Suprapubic skin (tissue), 4 donors: ENCODE measurements around the gene TRAT1. TPM values are rescaled to one million over a fixed set of nuclear protein-coding genes. Genes with fewer than 3 reads are reported as not detected.
"Not testable (repeated sequence)": the region's sequence is repeated elsewhere in the genome, so short reads cannot be mapped to it uniquely, and the experiment has no call there.

ENCODE experiments used
- DNase-seq, 2 donors: peaks; one replicate each; pipeline ENCODE4 v3.0.0-alpha.2; 2019; ENCODE audit warnings: low spot score in 2 of 2
- H3K27ac ChIP-seq: fragments of 200-600 bp; sonication (generic); one replicate; pipeline ENCODE4 v1.5.1; 2019
- H3K27me3 ChIP-seq: fragments of 200-600 bp; sonication (generic); one replicate; pipeline ENCODE4 v1.5.1; 2019
- H3K36me3 ChIP-seq: fragments of 200-600 bp; sonication (generic); one replicate; pipeline ENCODE4 v1.5.1; 2019
- H3K4me1 ChIP-seq: fragments of 200-600 bp; sonication (generic); one replicate; pipeline ENCODE4 v1.5.1; 2019
- H3K4me3 ChIP-seq: fragments of 200-600 bp; sonication (generic); one replicate; pipeline ENCODE4 v1.5.1; 2019; ENCODE audit warnings: mild to moderate bottlenecking
- H3K9me3 ChIP-seq: fragments of 200-600 bp; sonication (generic); one replicate; pipeline ENCODE4 v1.5.1; 2019
- CTCF ChIP-seq, 2 donors: fragments of 200-600 bp in 1 of 2; fragments of 450-650 bp in 1 of 2; sonication (generic) in 1 of 2; IDR thresholded peaks; one replicate each; pipeline ENCODE4 v1.5.1; 2016 to 2019; ENCODE audit warnings: antibody characterized with exemption in 2 of 2, mild to moderate bottlenecking in 1 of 2, moderate library complexity in 1 of 2
- EP300 ChIP-seq: sonication (generic); formaldehyde crosslinking; IDR thresholded peaks from one replicate; pipeline ENCODE4 v1.6.1; 2017; ENCODE audit warnings: antibody characterized with exemption
- POLR2A ChIP-seq, 2 donors: fragments of 450-650 bp; IDR thresholded peaks; one replicate each; pipeline ENCODE4 v1.6.1; 2017; ENCODE audit warnings: antibody characterized with exemption in 2 of 2, mild to moderate bottlenecking in 2 of 2, moderate library complexity in 2 of 2
- POLR2AphosphoS5 ChIP-seq, 3 donors: sonication (generic); formaldehyde crosslinking; IDR thresholded peaks; one replicate each; pipeline ENCODE4 v1.6.1; 2017; ENCODE audit warnings: antibody characterized with exemption in 3 of 3
- WGBS: methylation state at CpG from one replicate; pipeline ENCODE4 v1.1.5; 2018; 5-methylcytosine and 5-hydroxymethylcytosine counted together
- total RNA-seq, 4 donors: library from RNA; depleted of rRNA; stranded (reverse); fragments of >200 nt; gene quantifications; one replicate each; pipeline ENCODE4 v1.1.0, GENCODE V29; 2016

The TRAT1 gene
- total RNA-seq, 4 donors from 2014 or later: 0.76 to 2.4 TPM; not detected in 2

GRCh38 chr3:108823227-108823626 is 641 bp downstream of the TRAT1 start:
- H3K27me3 ChIP-seq: no peaks in the 10 kb centered on the region
- H3K27ac ChIP-seq: no peak overlapping the region
- H3K4me3 ChIP-seq: no peak overlapping the region
- 84% methylated on average over 2 of the region's 2 CpGs for WGBS
- no peak for DNase-seq
- no peak for TF ChIP-seq EP300
- no peak for TF ChIP-seq CTCF (IDR thresholded peaks at IDR 0.05)
- TF ChIP-seq POLR2A (IDR thresholded peaks at IDR 0.05): no peak
- no peak for TF ChIP-seq POLR2AphosphoS5 (IDR thresholded peaks at IDR 0.05)
- no peaks in the 10 kb centered on the region for H3K9me3 ChIP-seq
- H3K4me1 ChIP-seq: no peaks in the 10 kb centered on the region
- H3K36me3 ChIP-seq: no peaks in the 10 kb centered on the region

GRCh38 chr3:108823803-108824202 is 1.2 kb downstream of the TRAT1 start:
- 88% methylated on average over 10 of the region's 10 CpGs for WGBS
- not testable (repeated sequence) for H3K27me3 ChIP-seq, H3K4me1 ChIP-seq, H3K36me3 ChIP-seq, H3K27ac ChIP-seq, H3K9me3 ChIP-seq, DNase-seq, H3K4me3 ChIP-seq

GRCh38 chr3:108826309-108827187 is 4.0 kb downstream of the TRAT1 start:
- 69% methylated on average over 6 of the region's 6 CpGs for WGBS
- no peaks in the 10 kb centered on the region for H3K4me1 ChIP-seq
- H3K9me3 ChIP-seq: no peaks in the 10 kb centered on the region
- no peaks in the 10 kb centered on the region for H3K27me3 ChIP-seq
- TF ChIP-seq POLR2A (IDR thresholded peaks at IDR 0.05) (no peak), CTCF (IDR thresholded peaks at IDR 0.05) (no peak), POLR2AphosphoS5 (IDR thresholded peaks at IDR 0.05) (no peak), EP300 (no peak)
- DNase-seq: no peak
- no peak overlapping the region for H3K4me3 ChIP-seq
- no peak overlapping the region for H3K27ac ChIP-seq
- no peaks in the 10 kb centered on the region for H3K36me3 ChIP-seq

- no peak overlapping the region for H3K4me3 ChIP-seq
- no peaks in the 10 kb centered on the region for H3K27me3 ChIP-seq
- no peaks in the 10 kb centered on the region for H3K36me3 ChIP-seq
- no peak for TF ChIP-seq POLR2AphosphoS5 (IDR thresholded peaks at IDR 0.05)
- TF ChIP-seq CTCF (IDR thresholded peaks at IDR 0.05): no peak
- no peak for TF ChIP-seq EP300
- no peak for TF ChIP-seq POLR2A (IDR thresholded peaks at IDR 0.05)
- H3K27ac ChIP-seq: no peak overlapping the region
- H3K9me3 ChIP-seq: no peaks in the 10 kb centered on the region
- no peaks in the 10 kb centered on the region for H3K4me1 ChIP-seq
- DNase-seq: no peak
- WGBS: 73% methylated on average over 3 of the region's 3 CpGs
Observed at GRCh38 chr3:108830381-108830780, 7.8 kb downstream of the TRAT1 start.

DNA sequence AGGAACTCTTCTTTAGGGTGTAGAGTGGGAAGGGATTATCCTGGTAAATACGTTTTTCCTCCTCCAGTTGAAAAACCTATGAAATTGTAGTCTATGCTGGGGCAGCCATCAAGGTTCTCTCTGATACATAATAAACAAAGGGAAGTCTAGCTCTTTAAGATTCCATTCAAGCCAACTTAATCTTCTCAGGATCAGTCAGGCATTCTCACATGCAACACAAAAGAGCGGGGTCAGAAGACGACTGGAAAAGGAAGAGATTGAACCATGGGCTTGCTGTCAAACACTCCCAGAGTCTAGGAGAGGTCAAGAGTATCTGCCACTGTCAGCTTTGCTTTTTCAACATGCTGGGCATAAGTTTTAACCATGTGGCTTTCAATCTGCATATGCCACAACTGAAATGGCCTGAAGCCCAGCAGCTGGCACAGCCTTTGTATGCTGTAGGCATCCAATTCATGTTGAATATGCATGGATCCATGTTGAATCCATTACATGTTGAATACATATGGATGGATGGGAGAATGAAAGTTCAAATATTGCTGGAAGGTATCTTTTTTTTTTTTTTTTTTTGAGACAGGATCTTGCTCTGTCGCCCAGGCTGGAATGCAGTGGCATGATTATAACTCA is 8.5 kb downstream of the TRAT1 start:
- no peak overlapping the region for H3K4me3 ChIP-seq
- no peak for TF ChIP-seq CTCF (IDR thresholded peaks at IDR 0.05)
- no peak for TF ChIP-seq POLR2AphosphoS5 (IDR thresholded peaks at IDR 0.05)
- no peak for TF ChIP-seq EP300
- no peak for TF ChIP-seq POLR2A (IDR thresholded peaks at IDR 0.05)
- no peaks in the 10 kb centered on the region for H3K36me3 ChIP-seq
- H3K9me3 ChIP-seq: no peaks in the 10 kb centered on the region
- H3K4me1 ChIP-seq: no peaks in the 10 kb centered on the region
- H3K27me3 ChIP-seq: no peaks in the 10 kb centered on the region
- WGBS: 76% methylated on average over 4 of the region's 4 CpGs
- DNase-seq: no peak
- no peak overlapping the region for H3K27ac ChIP-seq
